HepG2 (cell line): Measurements from ENCODE around the gene ALX4. TPM values are rescaled to one million over a fixed set of nuclear protein-coding genes. Genes with fewer than 3 reads are reported as not detected.

Experiments
- ATAC-seq: fragments of 200-7000 bp; cut with Tn5 transposase; 3 replicates; pipeline ENCODE4 v1.9.1; 2020; ENCODE audit warnings: mild to moderate bottlenecking, moderate library complexity
- BruUV-seq: library from RNA; stranded (reverse); fragments of 400-500 nt; replicated peaks from 2 replicates; lab custom pipeline; 2021; lab: Mats Ljungman, UMichigan
- CTCF ChIA-PET: fragments of 300-600 bp; formaldehyde crosslinking; extraction: SDS; loops from one replicate; lab custom pipeline; 2021; ENCODE audit warnings: low total read pairs, inconsistent platforms, low intra/inter-chr PET ratio; lab: Yijun Ruan, JAX
- POLR2A ChIA-PET: fragments of 350-600 bp; sonication (Branson Sonifier 250); formaldehyde crosslinking; loops from one replicate; lab custom pipeline; 2020; ENCODE audit warnings: antibody characterized with exemption, inconsistent platforms; lab: Yijun Ruan, JAX
- DNase-seq: peaks from one replicate; pipeline ENCODE4 v3.0.0-alpha.2; 2015; ENCODE audit warnings: low spot score
- FAIRE-seq: peaks from 3 replicates; lab custom pipeline; 2011; peaks lifted over from hg19 to GRCh38; lab: Jason Lieb, UNC
- H2AFZ ChIP-seq: one replicate; pipeline ENCODE4 v1.6.1; 2011; ENCODE audit warnings: low read length, inconsistent platforms
- H3K27ac ChIP-seq: fragments of 300-600 bp; 3 replicates; pipeline ENCODE4 v1.8.0; 2011; ENCODE audit warnings: mixed run types, mild to moderate bottlenecking, mixed read lengths, low read length, inconsistent platforms; ENCODE audit not compliant: insufficient read depth; ENCODE audit errors: extremely low read length
- H3K27me3 ChIP-seq, 2 experiments: fragments of 200-600 bp in 1 of 2; 2 replicates in 1 of 2; 3 replicates in 1 of 2; pipeline versions ENCODE4 v1.6.0 to v1.8.0; 2011; ENCODE audit warnings: low read length in 2 of 2, mild to moderate bottlenecking in 2 of 2, moderate library complexity in 2 of 2, inconsistent platforms in 1 of 2; ENCODE audit not compliant: insufficient read depth in 2 of 2, control insufficient read depth in 1 of 2
- H3K36me3 ChIP-seq, 2 experiments: fragments of 200-600 bp in 1 of 2; replicated peaks in 1 of 2; 2 replicates in 1 of 2; 3 replicates in 1 of 2; pipeline versions ENCODE4 v1.5.1 to v1.8.0; 2011; ENCODE audit warnings: low read length in 2 of 2, inconsistent platforms in 1 of 2; ENCODE audit not compliant: insufficient read depth in 2 of 2, control insufficient read depth in 1 of 2
- H3K4me1 ChIP-seq: 2 replicates; pipeline ENCODE4 v1.5.1; 2012; ENCODE audit warnings: low read length, inconsistent platforms; ENCODE audit not compliant: insufficient read depth
- H3K4me2 ChIP-seq: 2 replicates; pipeline ENCODE4 v1.6.0; 2011; ENCODE audit warnings: low read depth, low read length, inconsistent platforms
- H3K4me3 ChIP-seq, 3 experiments: fragments of 200-600 bp in 1 of 3; sonication (generic), shearing (Covaris generic) in 1 of 3; replicated peaks in 1 of 3; 2 replicates each; pipeline ENCODE4 v1.5.1; 2011 to 2016; ENCODE audit warnings: low read length in 3 of 3, inconsistent platforms in 2 of 3, low read depth in 2 of 3, mild to moderate bottlenecking in 2 of 3, control low read depth in 1 of 3, mixed read lengths in 1 of 3; ENCODE audit not compliant: insufficient read depth in 1 of 3
- H3K79me2 ChIP-seq: one replicate; pipeline ENCODE4 v1.6.1; 2011; ENCODE audit warnings: low read length, inconsistent platforms; ENCODE audit not compliant: insufficient read depth
- H3K9ac ChIP-seq: 2 replicates; pipeline ENCODE4 v1.6.0; 2011; ENCODE audit warnings: mild to moderate bottlenecking, low read depth, low read length, inconsistent platforms; ENCODE audit not compliant: insufficient read depth
- H3K9me3 ChIP-seq: 2 replicates; pipeline ENCODE4 v1.5.1; 2012; ENCODE audit warnings: mild to moderate bottlenecking, low read length
- H4K20me1 ChIP-seq: 2 replicates; pipeline ENCODE4 v1.6.0; 2011; ENCODE audit warnings: inconsistent platforms, mild to moderate bottlenecking, low read length, moderate library complexity; ENCODE audit not compliant: insufficient read depth
- ATF7 ChIP-seq, 2 experiments: fragments of 450-650 bp in 1 of 2; sonication (generic) in 1 of 2; formaldehyde crosslinking in 1 of 2; IDR thresholded peaks; 2 replicates each; pipeline versions ENCODE4 v1.4.0 to v1.6.1; 2016 to 2020; ENCODE audit warnings: antibody characterized with exemption in 1 of 2, mild to moderate bottlenecking in 1 of 2, missing genetic modification reagents in 1 of 2
- HMG20A ChIP-seq: IDR thresholded peaks from 2 replicates; pipeline ENCODE4 v1.6.1; 2016; ENCODE audit warnings: borderline replicate concordance
- JUNB ChIP-seq: sonication (generic); formaldehyde crosslinking; IDR thresholded peaks from 2 replicates; pipeline ENCODE4 v1.8.0; 2022; ENCODE audit warnings: missing genetic modification reagents, mild to moderate bottlenecking, borderline replicate concordance
- NCOA5 ChIP-seq: sonication (generic); formaldehyde crosslinking; IDR thresholded peaks from 2 replicates; pipeline ENCODE4 v1.4.0; 2020; ENCODE audit warnings: missing genetic modification reagents
- SATB2 ChIP-seq: sonication (generic); formaldehyde crosslinking; IDR thresholded peaks from 2 replicates; pipeline ENCODE4 v1.5.0; 2020; ENCODE audit warnings: missing genetic modification reagents
- SNRNP70 ChIP-seq: fragments of 200-400 bp; formaldehyde crosslinking; IDR thresholded peaks from 2 replicates; pipeline ENCODE4 v1.6.1; 2017; ENCODE audit warnings: mild to moderate bottlenecking, low read depth, low read length, moderate library complexity
- TGIF2 ChIP-seq: IDR thresholded peaks from 2 replicates; pipeline ENCODE4 v1.6.1; 2016; ENCODE audit warnings: control low read depth, missing compliant biosample characterization
- ZKSCAN1 ChIP-seq: fragments of 150-350 bp; IDR thresholded peaks from 2 replicates; pipeline ENCODE4 v1.6.1; 2014; ENCODE audit warnings: low read length
- WGBS: methylation state at CpG from one replicate; pipeline ENCODE4 v1.1.6; 2017; ENCODE audit warnings: low lambda C conversion rate; 5-methylcytosine and 5-hydroxymethylcytosine counted together
- in situ Hi-C: cut with HindIII; loops from 2 replicates; pipeline ENCODE4 v1.10.0; 2017; ENCODE audit warnings: low pct_unique_long_range_greater_than_20kb; ENCODE audit not compliant: extremely low pct_ligation_motif_present
- intact Hi-C: fragments of 100-400 bp; cut with micrococcal nuclease; formaldehyde crosslinking; loops from one replicate; pipeline ENCODE4 v1.10.0; 2022; ENCODE audit not compliant: unreplicated experiment
- polyA plus RNA-seq, 8 experiments: library from polyadenylated mRNA; depleted of rRNA in 3 of 8; stranded (reverse) in 7 of 8; unstranded in 1 of 8; fragments of >200 nt; fragmentation: Illumina TruSeq in 4 of 8; extraction: Trizol in 4 of 8; gene quantifications; 2 replicates each; pipeline versions ENCODE4 v1.2.1 to v1.2.3, GENCODE V29; 2011 to 2016; ENCODE audit warnings: low read depth in 4 of 8, missing spikeins in 1 of 8, mixed read lengths in 1 of 8; ENCODE audit not compliant: insufficient read depth in 1 of 8
- total RNA-seq, 5 experiments: library from RNA; depleted of rRNA; stranded (reverse); fragments of >200 nt; fragmentation: Illumina TruSeq; extraction: Trizol; gene quantifications; 2 replicates each; pipeline ENCODE4 v1.2.3, GENCODE V29; 2016; ENCODE audit warnings: low read depth in 1 of 5
- TF ChIP-seq, protein P1 (sequence below): IDR thresholded peaks from 2 replicates; pipeline ENCODE4 v1.6.1; 2016; ENCODE audit warnings: mild to moderate bottlenecking
- TF ChIP-seq, protein P2 (sequence below): sonication (generic); formaldehyde crosslinking; IDR thresholded peaks from 2 replicates; pipeline ENCODE4 v1.5.1; 2020; ENCODE audit warnings: mild to moderate bottlenecking, missing genetic modification reagents, moderate library complexity
- TF ChIP-seq, protein P3 (sequence below): IDR thresholded peaks from 2 replicates; pipeline ENCODE4 v1.6.1; 2016; ENCODE audit warnings: missing biosample characterization, missing genetic modification reagents, low read depth

Gene ALX4
- total and polyA plus RNA-seq, 2 of the 13 experiments (the other 11 are each of a cell fraction or from before 2014, with no cell fraction given): not detected

DNA sequence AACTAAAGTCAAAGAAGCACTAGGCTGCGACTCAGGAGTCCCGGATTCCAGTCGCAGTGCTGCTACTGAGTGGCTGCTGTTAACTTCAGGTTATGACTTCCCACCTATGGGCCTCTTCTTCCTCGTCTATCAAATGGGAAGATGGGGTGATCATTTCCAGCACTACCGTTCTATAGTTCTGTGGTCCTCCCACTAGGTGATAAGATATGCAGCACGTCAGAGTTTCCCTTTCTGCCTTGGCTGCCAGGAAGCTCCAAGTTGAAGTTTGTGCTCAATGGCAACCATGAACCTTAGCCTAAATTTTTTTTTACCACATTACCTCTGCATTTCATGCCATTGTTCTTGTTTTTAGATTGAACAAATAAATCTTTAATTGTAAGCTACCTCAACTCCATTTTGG, 38.7 kb downstream of the ALX4 start:
- intact Hi-C loops (no loop called here), in situ Hi-C loops (no loop called here)
- Histone ChIP-seq H3K27ac (no peak overlapping the region), H4K20me1 (no peaks in the 10 kb centered on the region), H3K4me3 (no peak overlapping the region), H3K36me3 (no peaks in the 10 kb centered on the region), H3K9me3 (peaks cover 5% of the 10 kb centered on the region), H2AFZ (no peak overlapping the region), H3K4me1 (peaks cover 12% of the 10 kb centered on the region), H3K79me2 (no peaks in the 10 kb centered on the region), H3K9ac (no peak overlapping the region), H3K27me3 (peaks cover 1 to 4% of the 10 kb centered on the region in 2 experiments; a peak in 2 of 5 replicates), H3K4me2 (no peak overlapping the region)
- TF ChIP-seq, protein P1, sequence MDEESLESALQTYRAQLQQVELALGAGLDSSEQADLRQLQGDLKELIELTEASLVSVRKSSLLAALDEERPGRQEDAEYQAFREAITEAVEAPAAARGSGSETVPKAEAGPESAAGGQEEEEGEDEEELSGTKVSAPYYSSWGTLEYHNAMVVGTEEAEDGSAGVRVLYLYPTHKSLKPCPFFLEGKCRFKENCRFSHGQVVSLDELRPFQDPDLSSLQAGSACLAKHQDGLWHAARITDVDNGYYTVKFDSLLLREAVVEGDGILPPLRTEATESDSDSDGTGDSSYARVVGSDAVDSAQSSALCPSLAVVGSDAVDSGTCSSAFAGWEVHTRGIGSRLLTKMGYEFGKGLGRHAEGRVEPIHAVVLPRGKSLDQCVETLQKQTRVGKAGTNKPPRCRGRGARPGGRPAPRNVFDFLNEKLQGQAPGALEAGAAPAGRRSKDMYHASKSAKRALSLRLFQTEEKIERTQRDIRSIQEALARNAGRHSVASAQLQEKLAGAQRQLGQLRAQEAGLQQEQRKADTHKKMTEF: no peak
- TF ChIP-seq JUNB (CRISPR knock-in tag) (no peak), ZKSCAN1 (no peak), SATB2 (CRISPR knock-in tag) (no peak), NCOA5 (no peak), ATF7 (IDR thresholded peaks at IDR 0.05) (no peak), ATF7 (CRISPR knock-in tag; IDR thresholded peaks at IDR 0.05) (no peak), SNRNP70 (no peak), HMG20A (CRISPR knock-in tag) (no peak), TGIF2 (CRISPR knock-in tag) (no peak)
- TF ChIP-seq, protein P2, sequence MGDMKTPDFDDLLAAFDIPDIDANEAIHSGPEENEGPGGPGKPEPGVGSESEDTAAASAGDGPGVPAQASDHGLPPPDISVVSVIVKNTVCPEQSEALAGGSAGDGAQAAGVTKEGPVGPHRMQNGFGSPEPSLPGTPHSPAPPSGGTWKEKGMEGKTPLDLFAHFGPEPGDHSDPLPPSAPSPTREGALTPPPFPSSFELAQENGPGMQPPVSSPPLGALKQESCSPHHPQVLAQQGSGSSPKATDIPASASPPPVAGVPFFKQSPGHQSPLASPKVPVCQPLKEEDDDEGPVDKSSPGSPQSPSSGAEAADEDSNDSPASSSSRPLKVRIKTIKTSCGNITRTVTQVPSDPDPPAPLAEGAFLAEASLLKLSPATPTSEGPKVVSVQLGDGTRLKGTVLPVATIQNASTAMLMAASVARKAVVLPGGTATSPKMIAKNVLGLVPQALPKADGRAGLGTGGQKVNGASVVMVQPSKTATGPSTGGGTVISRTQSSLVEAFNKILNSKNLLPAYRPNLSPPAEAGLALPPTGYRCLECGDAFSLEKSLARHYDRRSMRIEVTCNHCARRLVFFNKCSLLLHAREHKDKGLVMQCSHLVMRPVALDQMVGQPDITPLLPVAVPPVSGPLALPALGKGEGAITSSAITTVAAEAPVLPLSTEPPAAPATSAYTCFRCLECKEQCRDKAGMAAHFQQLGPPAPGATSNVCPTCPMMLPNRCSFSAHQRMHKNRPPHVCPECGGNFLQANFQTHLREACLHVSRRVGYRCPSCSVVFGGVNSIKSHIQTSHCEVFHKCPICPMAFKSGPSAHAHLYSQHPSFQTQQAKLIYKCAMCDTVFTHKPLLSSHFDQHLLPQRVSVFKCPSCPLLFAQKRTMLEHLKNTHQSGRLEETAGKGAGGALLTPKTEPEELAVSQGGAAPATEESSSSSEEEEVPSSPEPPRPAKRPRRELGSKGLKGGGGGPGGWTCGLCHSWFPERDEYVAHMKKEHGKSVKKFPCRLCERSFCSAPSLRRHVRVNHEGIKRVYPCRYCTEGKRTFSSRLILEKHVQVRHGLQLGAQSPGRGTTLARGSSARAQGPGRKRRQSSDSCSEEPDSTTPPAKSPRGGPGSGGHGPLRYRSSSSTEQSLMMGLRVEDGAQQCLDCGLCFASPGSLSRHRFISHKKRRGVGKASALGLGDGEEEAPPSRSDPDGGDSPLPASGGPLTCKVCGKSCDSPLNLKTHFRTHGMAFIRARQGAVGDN (CRISPR knock-in tag): no peak
- TF ChIP-seq, protein P3, sequence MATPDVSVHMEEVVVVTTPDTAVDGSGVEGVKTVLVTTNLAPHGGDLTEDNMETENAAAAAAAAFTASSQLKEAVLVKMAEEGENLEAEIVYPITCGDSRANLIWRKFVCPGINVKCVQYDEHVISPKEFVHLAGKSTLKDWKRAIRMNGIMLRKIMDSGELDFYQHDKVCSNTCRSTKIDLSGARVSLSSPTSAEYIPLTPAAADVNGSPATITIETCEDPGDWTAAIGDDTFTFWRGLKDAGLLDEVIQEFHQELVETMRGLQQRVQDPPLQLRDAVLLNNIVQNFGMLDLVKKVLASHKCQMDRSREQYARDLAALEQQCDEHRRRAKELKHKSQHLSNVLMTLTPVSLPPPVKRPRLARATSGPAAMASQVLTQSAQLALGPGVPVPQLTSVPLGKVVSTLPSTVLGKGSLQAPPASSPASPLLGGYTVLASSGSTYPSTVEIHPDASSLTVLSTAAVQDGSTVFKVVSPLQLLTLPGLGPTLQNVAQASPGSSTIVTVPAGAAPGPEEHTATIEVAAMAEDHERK (CRISPR knock-in tag): no peak
- ChIA-PET POLR2A (no interaction called here), CTCF (no interaction called here)
- no TSS peak for BruUV-seq
- DNase-seq: no peak
- no peak for ATAC-seq
- no peak for FAIRE-seq
- WGBS: 60% methylated on average over 6 of the region's 6 CpGs
